22Rv1 (cell line): ENCODE data around the gene RAB24.

Experiments used
- H3K27ac ChIP-seq: fragments of 450-650 bp; 2 replicates; pipeline ENCODE4 v1.5.1; 2017
- ZFX ChIP-seq: fragments of 450-650 bp; IDR thresholded peaks from 2 replicates; pipeline ENCODE4 v1.6.1; 2017; ENCODE audit warnings: antibody characterized with exemption, borderline replicate concordance
- TF ChIP-seq, protein P1 (sequence below): fragments of 450-650 bp; IDR thresholded peaks from 2 replicates; pipeline ENCODE4 v1.5.1; 2017; ENCODE audit warnings: mild to moderate bottlenecking

Gene RAB24

DNA sequence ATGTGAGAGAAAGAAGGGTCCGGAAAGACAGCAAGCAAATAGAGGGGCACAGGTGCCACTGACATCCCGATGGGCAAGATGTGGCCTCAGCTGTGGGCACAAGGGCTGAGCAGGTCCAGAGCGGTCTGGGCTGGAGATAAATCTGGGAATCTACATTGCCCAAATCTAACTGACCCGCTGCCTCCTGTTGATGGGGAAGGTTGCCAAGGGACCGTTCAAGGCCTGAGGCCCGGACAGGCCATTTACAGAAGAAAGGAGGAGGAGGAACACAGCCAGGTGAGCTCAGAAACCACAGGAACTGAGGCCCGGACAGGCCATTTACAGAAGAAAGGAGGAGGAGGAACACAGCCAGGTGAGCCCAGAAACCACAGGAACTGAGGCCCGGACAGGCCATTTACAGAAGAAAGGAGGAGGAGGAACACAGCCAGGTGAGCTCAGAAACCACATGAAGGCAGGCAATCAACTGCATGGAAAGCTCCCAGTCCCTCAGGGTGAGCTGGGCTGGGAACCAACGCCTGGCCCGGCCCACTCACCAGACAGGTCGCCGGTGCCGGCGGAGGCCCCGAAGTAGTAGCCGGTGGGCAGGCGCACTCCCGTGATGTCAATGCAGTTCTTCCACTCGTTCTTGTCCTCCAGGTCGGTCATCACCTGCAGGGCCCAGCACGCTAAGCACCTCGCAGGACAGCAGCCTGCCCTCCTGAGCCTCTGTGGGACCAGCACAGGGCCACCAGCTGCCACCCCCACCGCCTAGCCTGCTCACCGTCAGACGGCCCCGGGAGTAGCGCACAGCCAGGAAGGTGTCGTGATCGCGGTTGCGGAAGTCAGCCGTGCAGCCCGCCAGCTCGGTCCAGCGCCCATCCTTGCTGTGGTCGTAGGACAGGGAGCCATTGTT is 33.3 kb upstream of the RAB24 start:
- H3K27ac ChIP-seq, result no peak overlapping the region

DNA sequence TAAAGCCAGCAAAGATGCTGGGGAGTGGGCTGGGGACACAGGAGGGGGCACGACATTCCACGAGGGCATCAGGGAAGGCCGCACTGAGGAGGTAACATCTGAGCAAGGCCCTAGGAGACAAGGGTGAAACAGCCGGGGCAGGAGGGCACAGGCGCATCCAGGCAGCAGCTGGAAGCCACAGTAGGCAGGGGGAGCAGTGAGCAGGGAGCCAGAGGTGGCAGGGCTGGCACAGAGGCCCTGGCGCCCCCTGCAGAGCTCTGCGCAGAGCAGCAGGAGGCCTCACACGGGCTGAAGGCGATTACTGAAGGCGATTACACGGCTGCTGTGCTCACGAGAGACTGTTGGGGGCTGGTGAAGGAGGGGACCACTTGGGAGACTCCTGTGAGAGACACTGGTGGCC is 32.6 kb upstream of the RAB24 start:
- H3K27ac ChIP-seq, result no peak overlapping the region
- TF ChIP-seq ZFX, result no peak
- TF ChIP-seq, protein P1, sequence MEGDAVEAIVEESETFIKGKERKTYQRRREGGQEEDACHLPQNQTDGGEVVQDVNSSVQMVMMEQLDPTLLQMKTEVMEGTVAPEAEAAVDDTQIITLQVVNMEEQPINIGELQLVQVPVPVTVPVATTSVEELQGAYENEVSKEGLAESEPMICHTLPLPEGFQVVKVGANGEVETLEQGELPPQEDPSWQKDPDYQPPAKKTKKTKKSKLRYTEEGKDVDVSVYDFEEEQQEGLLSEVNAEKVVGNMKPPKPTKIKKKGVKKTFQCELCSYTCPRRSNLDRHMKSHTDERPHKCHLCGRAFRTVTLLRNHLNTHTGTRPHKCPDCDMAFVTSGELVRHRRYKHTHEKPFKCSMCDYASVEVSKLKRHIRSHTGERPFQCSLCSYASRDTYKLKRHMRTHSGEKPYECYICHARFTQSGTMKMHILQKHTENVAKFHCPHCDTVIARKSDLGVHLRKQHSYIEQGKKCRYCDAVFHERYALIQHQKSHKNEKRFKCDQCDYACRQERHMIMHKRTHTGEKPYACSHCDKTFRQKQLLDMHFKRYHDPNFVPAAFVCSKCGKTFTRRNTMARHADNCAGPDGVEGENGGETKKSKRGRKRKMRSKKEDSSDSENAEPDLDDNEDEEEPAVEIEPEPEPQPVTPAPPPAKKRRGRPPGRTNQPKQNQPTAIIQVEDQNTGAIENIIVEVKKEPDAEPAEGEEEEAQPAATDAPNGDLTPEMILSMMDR, result peak; percentile 56

More for the DNA sequence above, 33.3 kb upstream of the RAB24 start:
- TF ChIP-seq ZFX, result no peak
- TF ChIP-seq, protein P1, result no peak

DNA sequence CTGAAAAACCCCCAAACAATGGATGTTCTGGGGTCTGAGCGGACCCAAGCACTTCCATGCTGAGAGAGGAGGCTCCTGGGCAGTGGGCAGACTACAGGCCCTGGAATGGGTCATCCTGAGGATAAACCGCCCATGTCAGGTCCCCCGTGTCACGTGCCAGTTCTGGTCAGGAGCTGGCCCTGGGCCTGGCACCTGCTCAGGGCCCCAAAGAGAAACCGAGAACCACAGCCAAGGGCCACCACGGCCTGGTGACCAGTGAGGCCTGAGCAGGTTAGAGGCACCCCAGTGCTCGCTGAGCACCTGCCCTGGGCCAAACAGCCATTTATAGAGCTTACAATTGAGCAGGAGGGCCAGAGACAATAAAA is 32.2 kb upstream of the RAB24 start:
- TF ChIP-seq, protein P1, result no peak
- TF ChIP-seq ZFX, result no peak
- H3K27ac ChIP-seq, result no peak overlapping the region

DNA sequence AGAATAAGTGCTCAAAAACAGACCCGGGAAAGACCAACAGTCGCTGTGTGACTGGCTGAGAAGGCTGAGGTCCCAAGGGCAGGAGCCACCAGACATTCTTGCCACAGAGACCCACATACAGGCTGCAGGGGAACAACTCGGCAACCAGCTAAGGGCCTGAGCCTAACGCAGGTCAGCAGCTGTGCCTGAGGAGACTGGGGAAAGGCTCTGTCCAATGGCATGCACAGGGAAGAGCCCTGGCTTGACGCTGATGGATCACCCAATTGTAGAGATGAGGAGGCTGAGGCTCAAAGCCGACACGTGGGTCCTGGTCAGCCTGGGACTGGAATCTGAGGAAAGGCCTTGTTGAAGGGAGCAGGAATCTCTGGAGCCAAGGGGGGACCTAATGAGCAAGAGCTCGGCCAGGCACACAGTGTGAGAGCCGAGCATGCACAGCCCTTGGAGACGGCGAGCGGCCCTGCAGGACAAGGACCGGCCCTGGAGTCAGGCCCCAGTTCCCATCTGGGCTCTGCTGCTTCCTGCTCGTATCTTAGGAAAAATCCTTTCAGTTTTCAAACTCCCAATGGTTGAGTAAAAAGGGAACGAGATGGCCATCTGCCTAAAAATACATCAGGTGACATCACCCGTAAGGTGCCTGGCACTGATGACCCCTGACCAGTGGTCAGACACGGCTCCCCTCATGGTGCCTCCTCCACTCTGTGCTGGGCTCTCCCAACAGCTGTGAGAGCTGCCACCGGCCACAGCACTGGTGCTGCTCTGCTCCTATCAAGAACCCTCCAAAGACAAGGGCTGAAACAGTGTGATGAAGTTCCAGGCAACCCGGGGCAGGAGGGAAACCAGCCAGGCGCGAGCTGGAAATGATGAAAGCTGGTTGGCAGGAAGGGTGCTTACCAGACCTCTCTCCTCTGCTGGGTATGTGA is 31.5 kb upstream of the RAB24 start:
- TF ChIP-seq ZFX, result no peak
- TF ChIP-seq, protein P1, result no peak

DNA sequence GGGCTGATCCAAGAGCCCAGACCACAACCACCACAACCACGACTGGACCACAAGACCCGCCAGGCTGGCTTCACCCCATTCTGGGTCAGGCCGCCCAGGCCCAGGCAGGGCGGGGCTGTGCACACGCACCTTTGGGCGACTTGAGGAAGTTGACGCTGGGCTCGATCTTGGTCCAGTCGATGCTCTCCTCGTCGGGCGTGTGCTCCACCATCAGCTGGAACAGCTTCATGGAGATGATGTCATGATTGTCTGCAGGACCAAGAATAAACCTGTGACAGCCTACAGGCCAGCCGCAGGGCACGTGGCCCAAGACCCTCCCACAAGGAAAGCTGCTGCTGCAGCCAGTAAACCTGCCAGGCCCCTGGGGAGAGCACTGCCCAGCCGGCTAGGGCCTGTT is 30.6 kb upstream of the RAB24 start:
- TF ChIP-seq, protein P1, result no peak
- TF ChIP-seq ZFX, result no peak

More for the DNA sequence above, 31.5 kb upstream of the RAB24 start:
- no peak overlapping the region for H3K27ac ChIP-seq

DNA sequence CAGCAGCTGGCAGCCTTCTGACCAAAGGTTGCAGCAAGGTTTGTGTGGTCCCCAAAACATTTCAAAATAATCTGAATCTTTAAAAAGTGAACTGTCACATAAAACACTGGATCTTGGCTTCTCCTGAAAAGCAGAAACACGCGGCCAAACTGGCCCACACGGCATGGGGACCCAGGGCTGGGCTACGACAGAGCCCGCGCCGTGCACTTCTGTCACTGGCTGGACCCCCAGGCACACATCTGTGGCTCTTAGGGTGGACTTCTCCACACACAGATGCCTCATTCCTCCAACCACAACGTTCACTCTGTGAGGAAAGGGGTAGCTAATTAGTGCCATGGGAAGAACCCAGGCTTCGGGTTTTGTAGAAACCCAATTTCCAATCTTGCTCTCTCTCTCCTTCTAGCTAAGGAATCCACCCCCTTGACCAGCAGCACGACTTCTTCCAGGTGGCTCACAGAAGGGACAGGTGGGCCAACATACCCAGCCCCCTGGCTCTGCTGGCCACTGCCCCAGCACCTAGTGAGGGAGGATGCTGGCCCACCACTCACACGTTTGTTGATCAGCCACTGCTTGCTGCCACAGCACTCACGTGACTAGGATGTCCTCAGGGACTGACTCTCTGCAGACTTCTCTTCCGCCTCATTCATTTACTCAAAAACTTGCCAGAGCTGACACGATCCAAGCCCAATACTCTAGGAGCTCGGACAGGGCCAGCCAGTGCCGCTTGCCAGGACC is 30.1 kb upstream of the RAB24 start:
- TF ChIP-seq ZFX, result no peak
- TF ChIP-seq, protein P1, result no peak
- no peak overlapping the region for H3K27ac ChIP-seq

More for the DNA sequence above, 30.6 kb upstream of the RAB24 start:
- no peak overlapping the region for H3K27ac ChIP-seq
